HEK293 (cell line): ENCODE results near the gene TP53BP1.

Source experiments
- CTCF ChIA-PET: fragments of 350-600 bp; formaldehyde crosslinking; extraction: SDS; loops from one replicate; lab custom pipeline; 2021; ENCODE audit warnings: antibody characterized with exemption; lab: Yijun Ruan, JAX
- POLR2A ChIA-PET: fragments of 300-600 bp; formaldehyde crosslinking; extraction: SDS; loops from one replicate; lab custom pipeline; 2020; ENCODE audit warnings: antibody characterized with exemption, inconsistent platforms; lab: Yijun Ruan, JAX
- H3K27ac ChIP-seq: fragments of 200-500 bp; sonication (Bioruptor generic); 2 replicates; pipeline ENCODE4 v1.5.1; 2014; ENCODE audit warnings: low read depth, low read length, control low read depth, inconsistent platforms; ENCODE audit errors: extremely low read depth
- H3K36me3 ChIP-seq, 2 experiments: fragments of 200-500 bp in 1 of 2; sonication (Bioruptor generic) in 1 of 2; 1 replicate in 1 of 2; 2 replicates in 1 of 2; pipeline ENCODE4 v1.5.1; 2014 to 2017; ENCODE audit warnings: inconsistent platforms in 2 of 2, low read length in 2 of 2; ENCODE audit not compliant: control insufficient read depth in 2 of 2, insufficient read depth in 1 of 2
- H3K4me1 ChIP-seq: fragments of 200-500 bp; sonication (Bioruptor generic); 2 replicates; pipeline ENCODE4 v1.5.1; 2014; ENCODE audit warnings: mild to moderate bottlenecking, low read length, inconsistent platforms; ENCODE audit not compliant: control insufficient read depth, insufficient read depth
- H3K4me3 ChIP-seq: 2 replicates; pipeline ENCODE4 v1.5.1; 2011; ENCODE audit warnings: low read depth, mild to moderate bottlenecking, control low read depth, low read length, moderate library complexity
- H3K9me3 ChIP-seq: fragments of 200-500 bp; sonication (Bioruptor generic); 2 replicates; pipeline ENCODE4 v1.5.1; 2014; ENCODE audit warnings: low read depth, low read length, inconsistent platforms; ENCODE audit not compliant: control insufficient read depth, insufficient read depth
- REPIN1 ChIP-seq: fragments of 450-650 bp; formaldehyde crosslinking; IDR thresholded peaks from 2 replicates; pipeline ENCODE4 v1.5.1; 2017; ENCODE audit warnings: missing biosample characterization, missing genetic modification characterization, low read depth
- ZBTB1 ChIP-seq: fragments of 450-650 bp; formaldehyde crosslinking; IDR thresholded peaks from 2 replicates; pipeline ENCODE4 v1.5.1; 2016; ENCODE audit warnings: missing biosample characterization, missing genetic modification characterization
- ZNF112 ChIP-seq: fragments of 450-650 bp; formaldehyde crosslinking; IDR thresholded peaks from 2 replicates; pipeline ENCODE4 v1.5.0; 2017; ENCODE audit warnings: missing biosample characterization, missing genetic modification characterization
- ZNF175 ChIP-seq: fragments of 450-650 bp; formaldehyde crosslinking; IDR thresholded peaks from 2 replicates; pipeline ENCODE4 v1.5.1; 2016; ENCODE audit warnings: missing biosample characterization, missing genetic modification characterization
- ZNF416 ChIP-seq: fragments of 450-650 bp; formaldehyde crosslinking; IDR thresholded peaks from 2 replicates; pipeline ENCODE4 v1.5.1; 2016; ENCODE audit warnings: missing biosample characterization, missing genetic modification characterization
- ZNF426 ChIP-seq: fragments of 450-650 bp; formaldehyde crosslinking; IDR thresholded peaks from 2 replicates; pipeline ENCODE4 v1.5.1; 2017; ENCODE audit warnings: missing biosample characterization, missing genetic modification characterization, mild to moderate bottlenecking, inconsistent platforms, moderate library complexity
- ZNF501 ChIP-seq: fragments of 450-650 bp; formaldehyde crosslinking; IDR thresholded peaks from 2 replicates; pipeline ENCODE4 v1.5.1; 2016; ENCODE audit warnings: missing biosample characterization, missing genetic modification characterization
- ZNF560 ChIP-seq: fragments of 450-650 bp; formaldehyde crosslinking; IDR thresholded peaks from 2 replicates; pipeline ENCODE4 v1.5.1; 2017; ENCODE audit warnings: missing biosample characterization, missing genetic modification characterization, borderline replicate concordance
- ZNF624 ChIP-seq: fragments of 450-650 bp; formaldehyde crosslinking; IDR thresholded peaks from 2 replicates; pipeline ENCODE4 v1.5.1; 2017; ENCODE audit warnings: missing biosample characterization, missing genetic modification characterization
- ZNF629 ChIP-seq: fragments of 450-650 bp; formaldehyde crosslinking; IDR thresholded peaks from 2 replicates; pipeline ENCODE4 v1.5.1; 2017; ENCODE audit warnings: missing biosample characterization, missing genetic modification characterization
- ZNF654 ChIP-seq: fragments of 450-650 bp; formaldehyde crosslinking; IDR thresholded peaks from 2 replicates; pipeline ENCODE4 v1.5.1; 2016; ENCODE audit warnings: low read depth, missing biosample characterization, missing genetic modification characterization
- ZNF677 ChIP-seq: fragments of 450-650 bp; IDR thresholded peaks from 2 replicates; pipeline ENCODE4 v1.5.0; 2018; ENCODE audit warnings: missing biosample characterization, mild to moderate bottlenecking, missing genetic modification characterization, moderate library complexity
- ZNF785 ChIP-seq: fragments of 450-650 bp; formaldehyde crosslinking; IDR thresholded peaks from 2 replicates; pipeline ENCODE4 v1.5.1; 2016; ENCODE audit warnings: missing biosample characterization, missing genetic modification characterization
- TF ChIP-seq, protein P1 (sequence below): fragments of 450-650 bp; formaldehyde crosslinking; IDR thresholded peaks from 2 replicates; pipeline ENCODE4 v1.5.1; 2016; ENCODE audit warnings: missing biosample characterization, missing genetic modification characterization
- TF ChIP-seq, protein P2 (sequence below): fragments of 450-650 bp; formaldehyde crosslinking; conservative IDR thresholded peaks from 2 replicates; pipeline ENCODE4 v1.5.1; 2016; ENCODE audit warnings: low read depth, missing biosample characterization, missing genetic modification characterization
- TF ChIP-seq, protein P3 (sequence below): fragments of 450-650 bp; formaldehyde crosslinking; IDR thresholded peaks from 2 replicates; pipeline ENCODE4 v1.5.1; 2016; ENCODE audit warnings: missing biosample characterization, missing genetic modification characterization
- TF ChIP-seq, protein P4 (sequence below): fragments of 450-650 bp; formaldehyde crosslinking; IDR thresholded peaks from 2 replicates; pipeline ENCODE4 v1.5.0; 2017; ENCODE audit warnings: missing biosample characterization, missing genetic modification characterization, borderline replicate concordance
- TF ChIP-seq, protein P5 (sequence below): fragments of 450-650 bp; formaldehyde crosslinking; IDR thresholded peaks from 2 replicates; pipeline ENCODE4 v1.5.1; 2016; ENCODE audit warnings: missing biosample characterization, missing genetic modification characterization, borderline replicate concordance

TP53BP1 gene

DNA sequence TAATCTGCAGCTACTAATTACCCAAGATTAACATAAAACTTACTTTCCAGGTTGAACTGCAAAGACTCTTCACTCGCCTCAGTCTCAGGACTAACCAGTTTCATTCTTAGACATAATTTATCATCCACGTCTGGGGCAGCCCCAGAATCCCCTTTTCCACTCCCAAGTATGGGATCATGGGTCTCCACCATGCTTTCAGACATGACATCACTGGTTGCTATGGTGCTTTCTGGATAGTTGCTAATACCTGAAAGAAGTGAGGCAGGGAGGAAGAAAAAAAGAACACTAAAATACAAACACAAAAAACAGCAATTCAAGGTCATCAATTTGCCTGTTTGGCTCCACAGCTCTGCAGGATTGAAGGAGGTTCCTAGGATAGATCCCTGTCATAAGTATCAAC is 46.6 kb downstream of the TP53BP1 start:
- Histone ChIP-seq H3K9me3 (no peaks in the 10 kb centered on the region), H3K36me3 (peaks cover 0 to 10% of the 10 kb centered on the region in 2 experiments; a peak in 2 of 3 replicates), H3K27ac (no peak overlapping the region), H3K4me1 (no peaks in the 10 kb centered on the region), H3K4me3 (no peak overlapping the region)
- CTCF ChIA-PET: no interaction called here
- POLR2A ChIA-PET: interaction anchor here (0.5 kb wide), 1 partner anchor 323 kb away, joined by 3 read pairs; no protein-coding TSS in a partner anchor
- TF ChIP-seq REPIN1 (no peak), ZBTB1 (no peak), ZNF654 (tag by site-specific recombination) (no peak), ZNF426 (tag by site-specific recombination) (no peak), ZNF785 (tag by site-specific recombination) (no peak), ZNF501 (tag by site-specific recombination) (no peak), ZNF629 (tag by site-specific recombination) (no peak), ZNF560 (tag by site-specific recombination) (no peak), ZNF175 (tag by site-specific recombination) (no peak), ZNF624 (tag by site-specific recombination) (no peak), ZNF112 (no peak), ZNF416 (tag by site-specific recombination) (no peak), ZNF677 (tag by site-specific recombination) (no peak)
- TF ChIP-seq, protein P1, sequence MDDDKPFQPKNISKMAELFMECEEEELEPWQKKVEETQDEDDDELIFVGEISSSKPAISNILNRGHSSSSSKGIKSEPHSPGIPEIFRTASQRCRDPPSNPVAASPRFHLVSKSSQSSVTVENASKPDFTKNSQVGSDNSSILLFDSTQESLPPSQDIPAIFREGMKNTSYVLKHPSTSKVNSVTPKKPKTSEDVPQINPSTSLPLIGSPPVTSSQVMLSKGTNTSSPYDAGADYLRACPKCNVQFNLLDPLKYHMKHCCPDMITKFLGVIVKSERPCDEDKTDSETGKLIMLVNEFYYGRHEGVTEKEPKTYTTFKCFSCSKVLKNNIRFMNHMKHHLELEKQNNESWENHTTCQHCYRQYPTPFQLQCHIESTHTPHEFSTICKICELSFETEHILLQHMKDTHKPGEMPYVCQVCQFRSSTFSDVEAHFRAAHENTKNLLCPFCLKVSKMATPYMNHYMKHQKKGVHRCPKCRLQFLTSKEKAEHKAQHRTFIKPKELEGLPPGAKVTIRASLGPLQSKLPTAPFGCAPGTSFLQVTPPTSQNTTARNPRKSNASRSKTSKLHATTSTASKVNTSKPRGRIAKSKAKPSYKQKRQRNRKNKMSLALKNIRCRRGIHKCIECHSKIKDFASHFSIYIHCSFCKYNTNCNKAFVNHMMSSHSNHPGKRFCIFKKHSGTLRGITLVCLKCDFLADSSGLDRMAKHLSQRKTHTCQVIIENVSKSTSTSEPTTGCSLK (tag by site-specific recombination): no peak
- TF ChIP-seq, protein P2, sequence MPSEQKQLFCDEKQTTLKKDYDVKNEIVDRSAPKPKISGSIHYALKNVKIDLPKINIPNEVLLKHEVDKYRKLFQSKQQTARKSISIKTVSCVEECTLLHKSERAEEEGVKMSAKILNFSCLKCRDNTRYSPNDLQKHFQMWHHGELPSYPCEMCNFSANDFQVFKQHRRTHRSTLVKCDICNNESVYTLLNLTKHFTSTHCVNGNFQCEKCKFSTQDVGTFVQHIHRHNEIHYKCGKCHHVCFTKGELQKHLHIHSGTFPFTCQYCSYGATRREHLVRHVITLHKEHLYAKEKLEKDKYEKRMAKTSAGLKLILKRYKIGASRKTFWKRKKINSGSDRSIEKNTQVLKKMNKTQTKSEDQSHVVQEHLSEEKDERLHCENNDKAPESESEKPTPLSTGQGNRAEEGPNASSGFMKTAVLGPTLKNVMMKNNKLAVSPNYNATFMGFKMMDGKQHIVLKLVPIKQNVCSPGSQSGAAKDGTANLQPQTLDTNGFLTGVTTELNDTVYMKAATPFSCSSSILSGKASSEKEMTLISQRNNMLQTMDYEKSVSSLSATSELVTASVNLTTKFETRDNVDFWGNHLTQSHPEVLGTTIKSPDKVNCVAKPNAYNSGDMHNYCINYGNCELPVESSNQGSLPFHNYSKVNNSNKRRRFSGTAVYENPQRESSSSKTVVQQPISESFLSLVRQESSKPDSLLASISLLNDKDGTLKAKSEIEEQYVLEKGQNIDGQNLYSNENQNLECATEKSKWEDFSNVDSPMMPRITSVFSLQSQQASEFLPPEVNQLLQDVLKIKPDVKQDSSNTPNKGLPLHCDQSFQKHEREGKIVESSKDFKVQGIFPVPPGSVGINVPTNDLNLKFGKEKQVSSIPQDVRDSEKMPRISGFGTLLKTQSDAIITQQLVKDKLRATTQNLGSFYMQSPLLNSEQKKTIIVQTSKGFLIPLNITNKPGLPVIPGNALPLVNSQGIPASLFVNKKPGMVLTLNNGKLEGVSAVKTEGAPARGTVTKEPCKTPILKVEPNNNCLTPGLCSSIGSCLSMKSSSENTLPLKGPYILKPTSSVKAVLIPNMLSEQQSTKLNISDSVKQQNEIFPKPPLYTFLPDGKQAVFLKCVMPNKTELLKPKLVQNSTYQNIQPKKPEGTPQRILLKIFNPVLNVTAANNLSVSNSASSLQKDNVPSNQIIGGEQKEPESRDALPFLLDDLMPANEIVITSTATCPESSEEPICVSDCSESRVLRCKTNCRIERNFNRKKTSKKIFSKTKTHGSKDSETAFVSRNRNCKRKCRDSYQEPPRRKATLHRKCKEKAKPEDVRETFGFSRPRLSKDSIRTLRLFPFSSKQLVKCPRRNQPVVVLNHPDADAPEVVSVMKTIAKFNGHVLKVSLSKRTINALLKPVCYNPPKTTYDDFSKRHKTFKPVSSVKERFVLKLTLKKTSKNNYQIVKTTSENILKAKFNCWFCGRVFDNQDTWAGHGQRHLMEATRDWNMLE: no peak
- TF ChIP-seq, protein P3, sequence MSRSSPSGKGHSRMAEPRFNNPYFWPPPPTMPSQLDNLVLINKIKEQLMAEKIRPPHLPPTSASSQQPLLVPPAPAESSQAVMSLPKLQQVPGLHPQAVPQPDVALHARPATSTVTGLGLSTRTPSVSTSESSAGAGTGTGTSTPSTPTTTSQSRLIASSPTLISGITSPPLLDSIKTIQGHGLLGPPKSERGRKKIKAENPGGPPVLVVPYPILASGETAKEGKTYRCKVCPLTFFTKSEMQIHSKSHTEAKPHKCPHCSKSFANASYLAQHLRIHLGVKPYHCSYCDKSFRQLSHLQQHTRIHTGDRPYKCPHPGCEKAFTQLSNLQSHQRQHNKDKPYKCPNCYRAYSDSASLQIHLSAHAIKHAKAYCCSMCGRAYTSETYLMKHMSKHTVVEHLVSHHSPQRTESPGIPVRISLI (tag by site-specific recombination): no peak
- TF ChIP-seq, protein P4, sequence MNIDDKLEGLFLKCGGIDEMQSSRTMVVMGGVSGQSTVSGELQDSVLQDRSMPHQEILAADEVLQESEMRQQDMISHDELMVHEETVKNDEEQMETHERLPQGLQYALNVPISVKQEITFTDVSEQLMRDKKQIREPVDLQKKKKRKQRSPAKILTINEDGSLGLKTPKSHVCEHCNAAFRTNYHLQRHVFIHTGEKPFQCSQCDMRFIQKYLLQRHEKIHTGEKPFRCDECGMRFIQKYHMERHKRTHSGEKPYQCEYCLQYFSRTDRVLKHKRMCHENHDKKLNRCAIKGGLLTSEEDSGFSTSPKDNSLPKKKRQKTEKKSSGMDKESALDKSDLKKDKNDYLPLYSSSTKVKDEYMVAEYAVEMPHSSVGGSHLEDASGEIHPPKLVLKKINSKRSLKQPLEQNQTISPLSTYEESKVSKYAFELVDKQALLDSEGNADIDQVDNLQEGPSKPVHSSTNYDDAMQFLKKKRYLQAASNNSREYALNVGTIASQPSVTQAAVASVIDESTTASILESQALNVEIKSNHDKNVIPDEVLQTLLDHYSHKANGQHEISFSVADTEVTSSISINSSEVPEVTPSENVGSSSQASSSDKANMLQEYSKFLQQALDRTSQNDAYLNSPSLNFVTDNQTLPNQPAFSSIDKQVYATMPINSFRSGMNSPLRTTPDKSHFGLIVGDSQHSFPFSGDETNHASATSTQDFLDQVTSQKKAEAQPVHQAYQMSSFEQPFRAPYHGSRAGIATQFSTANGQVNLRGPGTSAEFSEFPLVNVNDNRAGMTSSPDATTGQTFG (tag by site-specific recombination): no peak
- TF ChIP-seq, protein P5, sequence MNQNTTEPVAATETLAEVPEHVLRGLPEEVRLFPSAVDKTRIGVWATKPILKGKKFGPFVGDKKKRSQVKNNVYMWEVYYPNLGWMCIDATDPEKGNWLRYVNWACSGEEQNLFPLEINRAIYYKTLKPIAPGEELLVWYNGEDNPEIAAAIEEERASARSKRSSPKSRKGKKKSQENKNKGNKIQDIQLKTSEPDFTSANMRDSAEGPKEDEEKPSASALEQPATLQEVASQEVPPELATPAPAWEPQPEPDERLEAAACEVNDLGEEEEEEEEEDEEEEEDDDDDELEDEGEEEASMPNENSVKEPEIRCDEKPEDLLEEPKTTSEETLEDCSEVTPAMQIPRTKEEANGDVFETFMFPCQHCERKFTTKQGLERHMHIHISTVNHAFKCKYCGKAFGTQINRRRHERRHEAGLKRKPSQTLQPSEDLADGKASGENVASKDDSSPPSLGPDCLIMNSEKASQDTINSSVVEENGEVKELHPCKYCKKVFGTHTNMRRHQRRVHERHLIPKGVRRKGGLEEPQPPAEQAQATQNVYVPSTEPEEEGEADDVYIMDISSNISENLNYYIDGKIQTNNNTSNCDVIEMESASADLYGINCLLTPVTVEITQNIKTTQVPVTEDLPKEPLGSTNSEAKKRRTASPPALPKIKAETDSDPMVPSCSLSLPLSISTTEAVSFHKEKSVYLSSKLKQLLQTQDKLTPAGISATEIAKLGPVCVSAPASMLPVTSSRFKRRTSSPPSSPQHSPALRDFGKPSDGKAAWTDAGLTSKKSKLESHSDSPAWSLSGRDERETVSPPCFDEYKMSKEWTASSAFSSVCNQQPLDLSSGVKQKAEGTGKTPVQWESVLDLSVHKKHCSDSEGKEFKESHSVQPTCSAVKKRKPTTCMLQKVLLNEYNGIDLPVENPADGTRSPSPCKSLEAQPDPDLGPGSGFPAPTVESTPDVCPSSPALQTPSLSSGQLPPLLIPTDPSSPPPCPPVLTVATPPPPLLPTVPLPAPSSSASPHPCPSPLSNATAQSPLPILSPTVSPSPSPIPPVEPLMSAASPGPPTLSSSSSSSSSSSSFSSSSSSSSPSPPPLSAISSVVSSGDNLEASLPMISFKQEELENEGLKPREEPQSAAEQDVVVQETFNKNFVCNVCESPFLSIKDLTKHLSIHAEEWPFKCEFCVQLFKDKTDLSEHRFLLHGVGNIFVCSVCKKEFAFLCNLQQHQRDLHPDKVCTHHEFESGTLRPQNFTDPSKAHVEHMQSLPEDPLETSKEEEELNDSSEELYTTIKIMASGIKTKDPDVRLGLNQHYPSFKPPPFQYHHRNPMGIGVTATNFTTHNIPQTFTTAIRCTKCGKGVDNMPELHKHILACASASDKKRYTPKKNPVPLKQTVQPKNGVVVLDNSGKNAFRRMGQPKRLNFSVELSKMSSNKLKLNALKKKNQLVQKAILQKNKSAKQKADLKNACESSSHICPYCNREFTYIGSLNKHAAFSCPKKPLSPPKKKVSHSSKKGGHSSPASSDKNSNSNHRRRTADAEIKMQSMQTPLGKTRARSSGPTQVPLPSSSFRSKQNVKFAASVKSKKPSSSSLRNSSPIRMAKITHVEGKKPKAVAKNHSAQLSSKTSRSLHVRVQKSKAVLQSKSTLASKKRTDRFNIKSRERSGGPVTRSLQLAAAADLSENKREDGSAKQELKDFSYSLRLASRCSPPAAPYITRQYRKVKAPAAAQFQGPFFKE: no peak
